ENCODE results near the gene XXYLT1. TPM values are rescaled to one million over a fixed set of nuclear protein-coding genes. Genes with fewer than 3 reads are reported as not detected.
"Not testable (repeated sequence)": the region's sequence is repeated elsewhere in the genome, so short reads cannot be mapped to it uniquely, and the experiment has no call there.

The XXYLT1 gene
- total RNA-seq, 1 donor from 2014 or later = 93.1 TPM

DNA sequence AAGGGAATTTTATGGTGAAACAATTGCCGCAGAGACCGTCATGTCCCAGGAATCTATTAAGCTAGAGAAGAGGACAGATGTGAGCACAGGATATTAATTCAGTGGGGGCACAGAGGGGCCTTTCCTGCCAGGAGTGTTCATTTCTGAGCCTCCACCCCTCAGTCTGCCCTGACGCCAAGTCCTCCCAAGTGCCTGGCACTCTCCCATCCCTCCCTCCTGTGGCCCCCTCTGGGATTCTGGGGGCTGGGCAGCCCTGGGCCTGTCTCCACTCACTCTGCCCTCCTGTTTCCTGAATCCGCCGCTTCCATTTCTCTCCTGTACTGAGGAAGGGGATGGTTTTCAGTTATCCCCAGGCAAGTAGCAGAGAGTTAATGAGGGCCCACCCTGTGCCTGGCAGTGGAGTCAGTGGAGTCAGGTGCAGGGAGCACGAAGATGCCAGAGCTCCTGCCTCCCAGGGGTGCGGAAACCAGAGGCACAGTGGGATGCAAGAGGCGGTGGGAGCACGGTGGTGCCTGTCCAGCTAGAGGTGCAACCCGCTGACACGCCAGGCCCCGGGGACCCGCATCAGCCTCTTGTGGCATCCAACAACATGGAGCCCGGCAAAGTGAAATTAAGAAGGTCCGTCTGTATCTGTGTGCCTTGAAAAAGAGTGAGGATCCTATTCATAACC lies 212.5 kb downstream of the XXYLT1 start:
- DNase-seq (ENCODE audit: extremely low read depth, low read depth, low spot score) = no peak

DNA sequence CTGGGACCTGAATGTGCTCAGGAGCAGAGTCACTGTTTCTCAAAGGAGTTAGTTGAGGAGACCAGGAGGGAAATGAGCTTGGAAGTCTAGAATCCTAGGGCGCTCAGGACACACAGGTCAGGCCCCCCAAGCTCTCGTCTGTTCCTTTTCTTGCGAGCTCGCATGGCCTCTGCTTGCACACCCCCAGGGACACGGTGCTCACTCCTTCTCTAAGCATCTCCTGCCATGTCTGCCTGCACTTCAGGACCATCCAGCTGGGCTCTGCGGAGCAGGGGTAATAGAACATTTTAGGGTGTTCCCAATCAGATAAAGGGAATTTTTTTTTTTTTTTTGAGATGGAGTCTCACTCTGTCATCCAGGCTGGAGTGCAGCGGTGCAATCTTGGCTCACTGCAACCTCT lies 213.2 kb downstream of the XXYLT1 start:
- no peak for DNase-seq (ENCODE audit: extremely low read depth, low read depth, low spot score)

DNA sequence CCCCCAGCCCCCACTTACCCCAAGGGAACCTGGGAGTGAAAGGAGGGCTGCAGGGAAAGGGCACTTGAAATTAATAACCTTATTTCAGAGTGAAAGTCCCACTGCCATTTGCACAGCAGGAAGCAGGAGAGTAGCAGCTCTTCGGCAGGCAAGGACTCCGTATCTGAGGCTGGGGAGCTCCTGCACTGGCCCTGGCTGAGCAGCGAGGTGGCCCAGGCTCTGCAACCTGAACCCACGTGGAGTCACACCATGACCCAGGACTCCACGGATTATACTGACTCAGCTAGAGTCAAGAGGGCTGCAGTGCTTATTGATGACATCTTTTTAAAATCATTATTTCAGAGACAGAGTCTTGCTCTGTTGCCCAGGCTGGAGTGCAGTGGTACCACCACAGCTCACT lies 214.5 kb downstream of the XXYLT1 start:
- DNase-seq (ENCODE audit: extremely low read depth, low read depth, low spot score) = no peak

DNA sequence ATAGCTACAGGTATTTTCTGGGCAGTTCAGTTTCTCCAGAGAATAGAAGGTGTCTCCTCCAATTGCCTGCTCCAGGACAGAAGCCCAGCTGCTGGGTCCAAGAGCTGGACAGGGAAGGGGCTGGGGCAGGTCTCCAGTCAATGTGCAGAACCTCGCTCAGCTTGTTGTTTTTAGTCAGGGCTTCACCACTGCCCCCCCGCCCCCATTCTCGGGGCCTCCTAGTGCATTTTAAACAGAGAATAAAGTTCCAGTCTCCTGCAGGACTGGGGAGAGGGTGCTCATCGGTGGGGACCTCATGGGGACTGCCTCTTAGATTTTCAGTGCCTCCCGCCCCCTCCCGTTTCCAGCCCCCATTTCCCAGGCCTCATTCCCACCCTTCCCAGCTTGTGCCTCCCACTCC lies 216.6 kb downstream of the XXYLT1 start:
- DNase-seq (ENCODE audit: extremely low read depth, low read depth, low spot score) = no peak

DNA sequence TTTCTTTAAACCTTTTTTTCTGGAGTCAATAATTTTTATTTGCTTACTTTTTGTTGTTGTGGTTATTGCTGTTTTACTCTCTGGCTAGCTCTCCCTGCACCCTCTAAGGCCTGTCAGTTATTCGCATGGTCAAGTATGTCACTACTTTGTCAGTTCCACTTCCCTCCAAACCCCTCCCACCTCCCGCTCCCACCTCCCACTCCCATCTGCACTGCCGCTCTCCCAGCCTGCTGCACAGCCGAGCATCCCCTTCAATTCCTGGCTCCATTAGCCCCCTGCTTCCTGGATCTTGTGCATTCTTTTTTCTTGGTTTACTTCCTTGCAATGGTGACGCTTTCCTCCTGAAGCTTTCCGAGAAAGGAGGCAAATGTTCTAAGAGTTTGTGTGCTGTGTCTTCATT lies 218.0 kb downstream of the XXYLT1 start:
- DNase-seq (ENCODE audit: extremely low read depth, low read depth, low spot score) = no peak

DNA sequence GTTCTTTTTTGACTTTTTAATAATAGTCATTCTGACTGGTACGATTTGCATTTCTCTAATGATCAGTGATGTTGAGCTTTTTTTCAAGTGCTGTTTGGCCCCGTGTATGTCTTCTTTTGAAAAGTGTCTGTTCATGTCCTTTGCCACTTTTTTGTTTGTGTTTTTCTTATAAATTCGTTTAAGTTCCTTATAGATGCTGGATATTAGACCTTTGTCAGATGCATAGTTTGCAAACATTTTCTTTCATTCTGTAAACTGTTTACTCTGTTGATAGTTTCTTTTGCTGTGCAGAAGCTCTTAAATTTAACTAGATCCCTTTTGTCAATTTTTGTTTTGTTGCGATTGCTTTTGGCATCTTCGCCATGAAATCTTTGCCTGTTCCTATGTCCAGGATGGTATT lies 220.7 kb downstream of the XXYLT1 start:
- DNase-seq (ENCODE audit: extremely low read depth, low read depth, low spot score) = not testable (repeated sequence)

DNA sequence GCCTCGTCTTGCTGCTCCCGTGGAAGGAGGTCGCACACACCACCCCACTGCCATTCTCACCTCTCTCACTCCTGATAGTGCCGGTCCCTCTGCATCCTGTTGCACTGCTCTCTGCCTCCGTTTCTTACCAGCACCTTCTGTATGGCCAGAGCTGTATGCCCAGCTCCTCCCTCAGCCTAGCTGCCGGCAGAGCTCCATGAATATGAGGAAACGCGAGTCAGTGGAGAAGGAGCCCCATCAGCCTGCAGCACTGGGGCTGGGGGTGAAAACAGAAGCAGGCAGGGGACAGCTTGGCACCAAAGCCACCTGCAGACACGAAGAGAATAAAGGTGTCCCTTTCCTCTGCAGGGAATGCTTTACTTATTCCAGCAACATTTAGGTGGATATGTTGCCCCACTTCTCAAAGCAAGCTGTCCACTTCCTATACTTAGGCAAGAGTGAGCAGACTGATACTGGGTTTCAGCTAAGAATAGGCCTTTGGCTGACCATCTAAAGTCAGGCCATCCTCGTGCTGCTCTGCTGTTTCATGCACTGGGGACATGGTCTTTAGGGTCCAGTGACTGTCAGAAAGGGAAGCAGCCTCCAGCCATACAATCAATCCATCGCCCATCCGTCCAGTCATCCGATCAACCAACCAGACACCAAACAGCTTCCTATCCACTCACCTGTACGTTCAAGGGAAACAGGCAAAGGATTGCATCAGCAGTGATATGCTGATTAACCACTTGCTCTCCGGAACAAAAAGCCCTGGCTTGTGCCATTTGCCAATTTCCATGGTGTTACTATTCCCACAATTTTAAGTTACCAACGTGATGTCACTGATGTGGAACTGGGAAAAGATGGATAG lies 222.7 kb downstream of the XXYLT1 start:
- DNase-seq (ENCODE audit: extremely low read depth, low read depth, low spot score) = no peak

DNA sequence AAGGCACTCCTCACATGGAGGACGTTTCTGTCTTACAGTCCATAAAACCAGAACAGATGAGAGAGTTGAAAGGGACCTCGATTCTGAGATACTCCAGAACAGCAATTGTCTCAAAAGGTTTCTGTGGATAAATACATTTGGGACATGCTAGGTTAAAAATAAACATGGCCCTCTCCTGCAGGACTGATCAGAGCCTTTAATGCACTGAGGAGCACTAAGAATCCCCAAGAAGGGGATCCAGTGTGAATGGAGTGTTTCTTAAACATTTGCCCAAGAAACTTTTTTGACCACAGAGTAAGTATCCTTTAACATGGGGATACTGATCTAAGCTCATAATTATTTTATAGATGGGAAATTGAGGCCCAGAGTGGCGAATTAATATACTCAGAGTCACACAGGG lies 223.4 kb downstream of the XXYLT1 start:
- DNase-seq (ENCODE audit: extremely low read depth, low read depth, low spot score) = no peak

DNA sequence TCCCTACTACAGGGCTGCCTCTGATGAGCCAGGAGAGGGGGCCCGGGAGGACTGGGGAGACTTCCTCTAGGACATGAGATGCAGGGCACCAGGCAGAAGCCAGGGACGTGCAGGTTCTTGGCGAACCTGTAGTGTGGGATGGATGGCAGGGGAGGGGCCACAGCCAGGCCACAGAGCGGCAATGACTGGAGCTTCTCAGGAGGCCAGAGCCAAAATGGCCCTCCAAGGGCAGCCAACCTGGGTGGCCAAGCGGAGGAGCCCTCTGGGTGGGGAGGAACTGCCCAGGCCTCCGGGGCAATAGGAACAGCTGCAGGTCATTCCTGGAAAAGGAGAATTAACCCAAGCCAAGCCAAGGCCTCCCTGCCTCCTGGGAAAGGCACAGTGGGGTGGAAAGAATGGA lies 224.5 kb downstream of the XXYLT1 start:
- DNase-seq (ENCODE audit: extremely low read depth, low read depth, low spot score) = no peak

DNA sequence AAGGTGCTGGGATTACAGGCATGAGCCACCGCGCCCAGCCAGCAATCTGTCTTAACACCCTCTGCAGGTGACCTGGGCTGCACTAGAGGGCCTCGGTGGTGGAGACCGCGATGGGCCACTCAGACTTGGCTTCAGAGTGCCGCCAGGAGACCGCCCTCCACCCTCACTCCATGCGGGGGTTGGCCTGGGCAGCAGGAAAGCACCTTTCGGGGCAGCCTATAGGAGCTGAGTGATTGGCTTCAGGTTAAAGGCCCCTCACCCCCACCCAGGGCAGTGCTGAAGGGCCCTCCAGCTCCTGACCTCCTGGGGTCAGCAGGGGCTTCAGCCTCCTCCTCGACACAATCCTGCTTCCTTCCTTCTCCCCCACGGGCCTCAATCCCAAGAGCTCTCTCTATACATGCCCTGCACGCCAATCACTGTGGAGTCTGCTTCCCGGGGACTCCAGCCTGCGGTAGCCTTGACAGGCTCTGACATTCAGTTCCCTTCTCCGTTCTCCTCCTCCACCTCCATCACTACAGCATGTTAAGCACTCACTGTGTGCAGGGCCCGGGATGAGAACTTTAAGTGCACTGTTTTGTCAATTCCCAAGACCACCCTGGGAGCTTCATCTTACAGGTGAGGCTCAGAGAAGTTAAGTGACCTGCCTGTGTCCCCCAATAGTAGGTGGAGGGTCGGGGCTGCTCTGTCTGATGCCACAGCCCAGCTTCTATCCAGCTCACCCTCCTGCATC lies 225.3 kb downstream of the XXYLT1 start:
- no peak for DNase-seq (ENCODE audit: extremely low read depth, low read depth, low spot score)

DNA sequence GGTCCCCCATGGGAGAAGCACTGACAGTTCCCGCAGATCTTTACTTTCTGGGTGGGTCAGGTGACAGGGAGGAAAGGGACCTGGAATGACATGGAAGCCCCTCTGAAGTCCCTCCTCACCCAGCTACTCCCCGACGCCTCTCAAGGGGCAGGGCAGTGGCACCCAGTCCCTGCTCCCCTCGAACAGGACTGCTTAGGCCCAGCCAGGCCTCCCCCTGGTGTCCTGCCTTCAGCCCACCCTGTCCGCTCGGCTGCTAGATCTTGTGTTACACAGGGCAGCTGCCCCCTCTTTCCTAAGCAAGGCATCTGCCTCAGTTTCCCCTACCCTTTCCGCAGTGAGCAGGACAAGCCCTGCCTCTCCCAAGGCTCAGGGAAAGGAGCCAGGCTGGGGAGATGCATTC lies 226.5 kb downstream of the XXYLT1 start:
- DNase-seq (ENCODE audit: extremely low read depth, low read depth, low spot score) = no peak

DNA sequence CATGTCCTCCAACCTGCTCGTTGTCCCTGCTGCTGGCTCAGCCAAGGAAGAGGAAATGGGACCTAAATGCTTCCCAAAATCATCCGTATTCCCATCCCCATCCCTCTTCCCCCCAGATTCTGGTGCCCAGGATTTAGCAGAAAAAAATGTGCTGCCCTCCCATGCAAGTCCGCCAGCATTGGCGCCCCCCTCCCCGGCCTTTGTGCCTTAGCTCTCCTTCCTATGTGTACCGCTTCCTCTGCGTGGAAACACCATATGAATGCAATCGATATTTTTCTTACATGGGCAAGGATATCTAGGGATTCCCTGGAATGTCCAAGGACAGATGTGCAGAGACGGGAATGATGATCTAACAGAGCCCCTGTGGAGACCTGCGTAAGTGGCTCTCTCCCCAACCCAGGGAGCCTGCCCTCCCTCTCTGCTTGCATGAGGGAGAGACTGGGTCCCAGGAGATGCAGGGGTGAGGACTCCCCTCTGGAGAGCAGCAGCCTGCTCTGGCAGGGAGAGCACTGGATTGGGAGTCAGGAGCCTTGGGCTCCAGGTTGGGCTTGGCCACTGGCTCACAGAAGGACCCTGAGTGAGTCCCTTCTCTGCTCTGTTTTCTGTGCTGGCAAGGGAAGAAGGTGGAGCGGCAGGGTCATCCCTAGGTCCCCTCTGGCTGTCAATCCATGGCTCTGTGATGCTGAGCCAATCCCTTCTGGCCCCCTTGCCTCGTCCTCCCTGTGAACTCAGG lies 227.2 kb downstream of the XXYLT1 start:
- DNase-seq (ENCODE audit: extremely low read depth, low read depth, low spot score) = no peak

DNA sequence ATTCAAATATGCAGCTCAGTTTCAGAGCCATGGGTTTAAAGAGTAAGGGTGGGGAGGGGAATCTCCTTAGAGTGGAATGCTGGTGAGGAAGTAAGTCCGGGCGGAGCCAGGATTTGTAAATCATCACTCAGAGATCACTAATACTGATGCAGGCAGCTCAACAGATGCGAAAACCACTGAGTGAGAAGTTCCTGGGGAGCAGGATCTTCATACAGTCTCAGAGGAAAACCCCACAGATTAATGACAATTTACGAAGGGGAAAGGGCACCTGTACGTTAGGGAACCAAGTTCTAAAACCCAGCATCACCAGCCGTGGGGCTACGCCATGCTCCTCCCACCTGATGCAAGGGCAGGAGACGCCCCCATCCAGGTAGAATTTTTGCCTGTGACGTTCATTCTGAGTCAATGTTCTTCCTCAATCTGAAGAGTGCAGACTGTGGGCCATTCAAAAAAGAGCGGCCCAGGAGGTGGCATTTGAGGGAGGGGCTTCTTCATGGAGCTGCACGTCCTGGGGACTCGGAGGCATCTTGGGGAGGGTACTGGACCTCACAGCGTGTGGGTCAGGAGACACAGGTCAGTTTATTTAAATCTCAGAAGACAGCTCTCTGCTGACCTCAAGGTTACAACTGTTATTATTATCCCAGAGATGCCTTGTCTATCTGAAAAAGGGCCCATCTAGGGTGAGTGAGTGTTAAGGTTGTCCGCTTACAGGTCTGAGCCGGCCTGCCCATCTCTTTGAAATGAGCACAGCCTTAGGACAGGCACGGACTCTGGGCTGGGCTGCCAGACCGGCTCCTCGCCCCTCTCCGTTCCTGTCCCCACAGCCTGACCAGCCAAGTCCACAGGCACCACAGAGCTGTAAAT lies 228.0 kb downstream of the XXYLT1 start:
- DNase-seq (ENCODE audit: extremely low read depth, low read depth, low spot score) = no peak

DNA sequence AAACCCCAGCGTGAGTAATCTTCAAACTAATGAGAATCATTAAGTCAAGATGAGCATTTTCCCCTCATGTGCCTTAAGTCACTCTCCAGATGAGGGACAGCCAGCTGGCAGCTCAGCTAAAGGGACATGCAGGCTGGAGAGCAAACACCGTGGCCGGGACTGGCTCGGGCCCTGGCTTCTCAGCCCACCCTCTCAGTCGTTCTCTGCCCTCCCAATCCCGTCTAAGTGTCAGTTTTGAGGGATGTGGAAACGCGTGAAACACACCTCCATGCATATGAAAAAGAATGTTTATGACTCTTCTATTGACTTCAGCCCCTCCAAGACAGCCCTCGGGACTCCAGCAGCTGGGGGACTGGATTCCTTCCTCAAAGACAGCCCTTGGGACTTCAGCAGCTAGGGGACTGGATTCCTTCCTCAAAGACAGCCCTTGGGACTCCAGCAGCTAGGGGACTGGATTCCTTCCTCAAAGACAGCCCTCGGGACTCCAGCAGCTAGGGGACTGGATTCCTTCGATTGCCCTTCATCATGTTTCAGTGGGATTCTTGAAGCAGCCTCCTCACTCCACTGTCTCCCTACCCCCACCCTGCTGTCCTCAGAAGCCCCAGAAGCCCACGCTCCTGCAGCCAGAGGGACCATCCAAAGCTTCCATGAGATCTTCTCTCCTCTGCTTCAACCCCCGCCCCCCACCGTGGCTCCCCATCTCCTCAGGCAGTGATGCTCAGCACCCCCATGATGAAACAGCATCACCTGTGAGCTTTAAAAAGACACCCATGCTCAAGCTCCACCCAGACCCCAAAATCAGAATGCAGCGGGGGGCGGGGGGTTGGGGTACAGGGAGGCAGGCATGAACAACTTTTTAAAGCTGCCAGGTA lies 228.9 kb downstream of the XXYLT1 start:
- no peak for DNase-seq (ENCODE audit: extremely low read depth, low read depth, low spot score)

DNA sequence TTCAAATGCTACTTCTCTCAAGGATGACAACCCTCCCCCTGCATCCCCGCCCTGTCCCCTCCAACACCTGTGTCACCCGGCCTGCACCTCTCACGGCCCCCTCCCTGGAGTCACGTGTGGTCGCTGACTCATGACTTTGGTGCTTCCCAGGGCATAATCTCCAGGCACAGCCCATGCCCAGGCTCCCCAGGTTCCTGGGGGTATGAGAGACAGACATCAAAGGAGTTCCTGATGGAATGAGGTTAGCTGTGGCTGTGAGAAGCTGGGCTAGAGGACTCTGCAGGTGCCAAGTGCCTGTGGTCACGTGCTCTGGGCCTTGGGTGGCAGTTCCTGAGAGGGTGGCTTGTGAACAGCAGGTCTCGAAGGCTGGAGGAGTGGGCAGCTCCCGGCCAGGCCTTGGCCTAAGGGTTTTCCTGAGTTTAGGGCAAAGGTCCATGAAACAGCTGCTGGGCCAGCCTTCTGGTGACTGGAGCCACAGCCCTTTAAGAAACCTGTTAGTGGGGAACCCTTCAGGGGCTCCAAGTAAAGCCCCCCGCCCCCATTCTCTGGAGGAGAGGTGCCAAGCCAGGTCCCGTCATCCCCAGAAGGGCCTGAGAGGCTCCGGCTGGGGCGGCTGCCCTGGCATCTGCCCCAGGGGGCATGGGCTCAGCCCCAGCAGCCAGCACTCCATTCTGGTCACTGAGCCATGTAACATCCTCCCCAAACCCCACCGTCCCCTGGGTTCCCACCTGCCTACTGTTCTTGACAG lies 230.0 kb downstream of the XXYLT1 start:
- DNase-seq (ENCODE audit: extremely low read depth, low read depth, low spot score) = no peak

DNA sequence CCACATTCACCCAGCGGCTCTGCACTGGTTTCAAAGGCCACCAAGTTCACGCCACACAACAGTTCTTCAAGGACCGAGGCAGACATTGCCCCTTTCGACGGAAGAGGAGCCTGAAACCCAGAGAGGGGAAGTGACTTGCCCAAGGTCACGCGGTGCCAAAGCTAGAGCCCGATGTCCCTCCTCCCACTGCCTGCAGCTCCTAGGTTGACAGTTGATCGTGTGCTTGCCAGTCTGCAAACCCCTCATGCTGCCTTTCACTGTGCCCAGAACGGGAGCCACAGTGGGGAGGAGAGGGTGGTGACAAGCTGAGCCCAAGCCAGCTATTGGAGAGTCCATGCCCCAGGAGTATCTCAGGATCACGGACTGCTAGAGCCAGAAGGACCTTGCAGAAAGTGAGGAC lies 230.9 kb downstream of the XXYLT1 start:
- no peak for DNase-seq (ENCODE audit: extremely low read depth, low read depth, low spot score)

DNA sequence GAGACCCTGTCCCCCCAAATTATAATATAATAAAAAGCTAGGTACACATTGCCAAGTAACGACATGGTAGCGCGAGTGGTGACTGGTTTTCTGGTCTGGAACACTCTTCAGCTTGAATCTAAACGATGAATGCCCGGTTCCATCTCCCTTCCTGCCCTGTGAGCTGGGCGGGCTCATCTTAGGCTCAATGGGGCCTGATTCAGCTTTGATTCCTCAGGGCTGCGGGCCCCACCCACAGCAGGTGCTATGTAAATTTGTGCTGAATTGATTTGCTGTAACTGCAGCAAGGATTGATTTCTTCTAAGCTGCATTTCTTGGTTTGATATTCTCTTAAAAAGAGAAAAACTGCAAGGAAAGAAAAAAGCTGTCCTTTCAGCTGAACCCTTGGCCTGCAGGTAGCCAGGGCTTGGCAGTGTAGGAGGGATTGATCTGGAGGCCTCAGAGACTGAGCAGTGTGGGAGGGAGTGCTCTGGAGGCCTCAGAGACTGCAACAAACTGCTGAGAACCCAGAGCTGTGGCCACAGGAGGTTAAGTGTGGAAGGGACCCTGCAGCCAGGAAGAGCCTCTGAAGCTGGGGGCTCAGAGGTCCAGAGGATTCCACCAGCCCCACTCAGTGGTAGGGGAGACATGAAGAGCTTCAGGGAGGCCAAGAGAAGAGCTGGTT lies 231.6 kb downstream of the XXYLT1 start:
- no peak for DNase-seq (ENCODE audit: extremely low read depth, low read depth, low spot score)

DNA sequence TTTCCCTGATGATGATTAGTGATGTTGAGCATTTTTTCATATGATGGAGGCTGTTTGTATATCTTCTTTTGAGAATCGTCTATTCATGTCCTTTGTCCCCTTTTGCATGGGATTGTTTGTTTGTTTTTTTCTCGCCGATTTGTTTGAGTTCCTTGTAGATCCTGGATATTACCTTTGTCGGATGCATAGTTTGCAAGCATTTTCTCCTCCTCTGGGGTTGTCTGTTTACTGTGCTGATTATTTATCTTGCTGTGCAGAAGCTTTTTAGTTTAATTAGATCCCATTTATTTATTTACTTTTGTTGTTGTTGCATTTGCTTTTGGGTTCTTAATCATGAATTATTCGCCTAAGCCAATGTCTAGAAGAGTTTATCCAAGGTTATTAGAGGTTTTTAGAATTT lies 232.8 kb downstream of the XXYLT1 start:
- no peak for DNase-seq (ENCODE audit: extremely low read depth, low read depth, low spot score)
